HepG2 (cell line): ENCODE data around the gene TMEM127. TPM values are rescaled to one million over a fixed set of nuclear protein-coding genes. Genes with fewer than 3 reads are reported as not detected.
A peak's percentile ranks its signal among the peaks of the same experiment; 100 is the strongest.

ENCODE experiments used
- CENPBD1 ChIP-seq: sonication (generic); formaldehyde crosslinking; IDR thresholded peaks from 2 replicates; pipeline ENCODE4 v1.8.0; 2022; ENCODE audit warnings: missing genetic modification reagents, low read depth, mild to moderate bottlenecking, borderline replicate concordance
- ELF4 ChIP-seq: sonication (generic); formaldehyde crosslinking; IDR thresholded peaks from 2 replicates; pipeline ENCODE4 v1.5.0; 2020; ENCODE audit warnings: missing genetic modification reagents, mild to moderate bottlenecking, moderate library complexity, borderline replicate concordance
- GPN1 ChIP-seq: sonication (generic); formaldehyde crosslinking; IDR thresholded peaks from 2 replicates; pipeline ENCODE4 v1.5.1; 2020; ENCODE audit warnings: missing genetic modification reagents, borderline replicate concordance
- IKZF4 ChIP-seq: sonication (generic); formaldehyde crosslinking; IDR thresholded peaks from 2 replicates; pipeline ENCODE4 v1.5.1; 2020; ENCODE audit warnings: borderline replicate concordance, mild to moderate bottlenecking, low read depth, missing genetic modification reagents; ENCODE audit errors: not compliant biosample characterization
- IRF2 ChIP-seq: IDR thresholded peaks from 2 replicates; pipeline ENCODE4 v1.6.1; 2018; ENCODE audit warnings: missing genetic modification reagents, missing compliant biosample characterization
- JUND ChIP-seq: sonication (generic); formaldehyde crosslinking; IDR thresholded peaks from 2 replicates; pipeline ENCODE4 v1.8.0; 2022; ENCODE audit warnings: mild to moderate bottlenecking, missing genetic modification reagents
- KMT2A ChIP-seq: sonication (generic); formaldehyde crosslinking; IDR thresholded peaks from 2 replicates; pipeline ENCODE4 v1.4.0; 2020; ENCODE audit warnings: missing genetic modification reagents
- NFRKB ChIP-seq: fragments of 450-650 bp; IDR thresholded peaks from 2 replicates; pipeline ENCODE4 v1.6.1; 2017
- PAX8 ChIP-seq: sonication (generic); formaldehyde crosslinking; IDR thresholded peaks from 2 replicates; pipeline ENCODE4 v1.8.0; 2022; ENCODE audit warnings: mild to moderate bottlenecking, missing genetic modification reagents, borderline replicate concordance
- PCBP1 ChIP-seq: fragments of 200-400 bp; formaldehyde crosslinking; IDR thresholded peaks from 2 replicates; pipeline ENCODE4 v1.6.1; 2017; ENCODE audit warnings: mild to moderate bottlenecking, low read depth, low read length, borderline replicate concordance
- RBM22 ChIP-seq: fragments of 200-400 bp; formaldehyde crosslinking; optimal IDR thresholded peaks from 2 replicates; pipeline ENCODE3; 2017; ENCODE audit warnings: mild to moderate bottlenecking, low read length, moderate library complexity
- STAG1 ChIP-seq: sonication (generic); formaldehyde crosslinking; IDR thresholded peaks from 2 replicates; pipeline ENCODE4 v1.4.0; 2020; ENCODE audit warnings: missing genetic modification reagents
- TBX3 ChIP-seq: fragments of 450-650 bp; IDR thresholded peaks from 2 replicates; pipeline ENCODE4 v1.6.1; 2017; ENCODE audit warnings: antibody characterized with exemption, mild to moderate bottlenecking, inconsistent platforms, borderline replicate concordance
- TOE1 ChIP-seq: sonication (generic); formaldehyde crosslinking; IDR thresholded peaks from 2 replicates; pipeline ENCODE4 v1.4.0; 2020; ENCODE audit warnings: mild to moderate bottlenecking, missing genetic modification reagents
- ZBTB4 ChIP-seq: sonication (generic); formaldehyde crosslinking; IDR thresholded peaks from 2 replicates; pipeline ENCODE4 v1.4.0; 2020; ENCODE audit warnings: missing genetic modification reagents, mild to moderate bottlenecking, borderline replicate concordance
- ZFP36L2 ChIP-seq: sonication (generic); formaldehyde crosslinking; IDR thresholded peaks from 2 replicates; pipeline ENCODE4 v1.4.0; 2020; ENCODE audit warnings: missing genetic modification reagents
- ZFY ChIP-seq: sonication (generic); formaldehyde crosslinking; IDR thresholded peaks from 2 replicates; pipeline ENCODE4 v1.4.0; 2020; ENCODE audit warnings: missing genetic modification reagents
- ZKSCAN1 ChIP-seq: fragments of 150-350 bp; IDR thresholded peaks from 2 replicates; pipeline ENCODE4 v1.6.1; 2014; ENCODE audit warnings: low read length
- ZNF101 ChIP-seq: sonication (generic); formaldehyde crosslinking; IDR thresholded peaks from 2 replicates; pipeline ENCODE4 v1.4.0; 2020; ENCODE audit warnings: mild to moderate bottlenecking, low read depth, missing genetic modification reagents, borderline replicate concordance
- ZNF225 ChIP-seq: sonication (generic); formaldehyde crosslinking; IDR thresholded peaks from 2 replicates; pipeline ENCODE4 v1.4.0; 2020; ENCODE audit warnings: mild to moderate bottlenecking, missing genetic modification reagents
- ZNF331 ChIP-seq: sonication (generic); formaldehyde crosslinking; IDR thresholded peaks from 2 replicates; pipeline ENCODE4 v1.4.0; 2020; ENCODE audit warnings: missing genetic modification reagents
- ZNF432 ChIP-seq: sonication (generic); formaldehyde crosslinking; IDR thresholded peaks from 2 replicates; pipeline ENCODE4 v1.5.0; 2020; ENCODE audit warnings: missing genetic modification reagents, mild to moderate bottlenecking, borderline replicate concordance
- ZNF550 ChIP-seq: sonication (generic); formaldehyde crosslinking; IDR thresholded peaks from 2 replicates; pipeline ENCODE4 v1.4.0; 2020; ENCODE audit warnings: mild to moderate bottlenecking, missing genetic modification reagents, borderline replicate concordance
- ZNF672 ChIP-seq: sonication (generic); formaldehyde crosslinking; IDR thresholded peaks from 2 replicates; pipeline ENCODE4 v1.8.1; 2022; ENCODE audit warnings: missing genetic modification reagents
- ZNF761 ChIP-seq: sonication (generic); formaldehyde crosslinking; conservative IDR thresholded peaks from 2 replicates; pipeline ENCODE4 v1.4.0; 2020; ENCODE audit warnings: mild to moderate bottlenecking, missing genetic modification reagents
- polyA plus RNA-seq, 8 experiments: library from polyadenylated mRNA; depleted of rRNA in 3 of 8; stranded (reverse) in 7 of 8; unstranded in 1 of 8; fragments of >200 nt; fragmentation: Illumina TruSeq in 4 of 8; extraction: Trizol in 4 of 8; gene quantifications; 2 replicates each; pipeline versions ENCODE4 v1.2.1 to v1.2.3, GENCODE V29; 2011 to 2016; ENCODE audit warnings: low read depth in 4 of 8, missing spikeins in 1 of 8, mixed read lengths in 1 of 8; ENCODE audit not compliant: insufficient read depth in 1 of 8
- total RNA-seq, 5 experiments: library from RNA; depleted of rRNA; stranded (reverse); fragments of >200 nt; fragmentation: Illumina TruSeq; extraction: Trizol; gene quantifications; 2 replicates each; pipeline ENCODE4 v1.2.3, GENCODE V29; 2016; ENCODE audit warnings: low read depth in 1 of 5
- TF ChIP-seq, protein P1 (sequence below): IDR thresholded peaks from 2 replicates; pipeline ENCODE4 v1.6.1; 2016; ENCODE audit warnings: low read depth, control low read depth

TMEM127 gene
- total and polyA plus RNA-seq, 2 of the 13 experiments (the other 11 are each of a cell fraction or from before 2014, with no cell fraction given), result 21.5 to 33.9 TPM

DNA sequence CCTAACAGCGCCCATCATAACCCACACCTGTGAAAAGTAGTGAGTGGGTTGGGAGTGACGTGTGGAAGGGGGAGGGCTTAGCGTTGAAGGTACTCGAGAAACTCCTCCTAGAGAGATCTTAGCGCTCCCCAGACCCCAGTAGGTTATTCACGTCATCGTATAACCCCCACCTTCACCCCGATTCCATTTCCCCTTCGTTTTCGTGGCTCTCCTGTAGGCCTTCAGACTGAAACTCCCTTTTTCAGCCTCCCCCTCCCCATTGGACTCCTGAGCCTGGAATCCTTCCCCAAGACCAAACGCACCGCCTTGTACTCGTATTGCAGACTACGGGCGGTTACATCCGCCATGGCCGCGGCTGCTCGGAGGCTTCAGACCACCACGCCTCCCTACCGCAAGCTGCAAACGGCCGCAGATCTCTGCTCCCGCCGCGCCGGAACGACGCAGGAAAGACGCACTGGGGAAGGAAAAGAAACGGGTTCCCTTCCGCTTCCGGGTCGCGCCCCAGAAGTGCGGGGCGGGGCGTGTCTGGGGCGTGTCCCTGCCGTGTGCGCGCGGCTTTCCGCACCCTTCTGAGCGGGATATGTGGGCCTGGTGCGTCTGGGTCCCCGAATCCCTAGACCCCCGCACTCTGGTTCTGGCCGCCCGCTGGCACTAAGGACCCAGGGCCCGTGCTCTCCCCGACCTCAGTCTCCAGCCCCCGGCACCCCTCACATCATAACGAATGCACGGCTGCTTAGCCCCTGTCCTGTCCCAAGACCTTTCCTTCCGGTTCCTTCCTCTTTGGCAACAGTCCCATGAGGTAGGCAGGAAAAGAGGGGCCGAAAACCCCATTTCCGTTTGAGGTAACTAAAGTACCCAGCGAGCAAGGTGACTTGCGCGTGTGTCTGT is 39.5 kb upstream of the TMEM127 start, which contains the start of gene SNRNP200 (continued):
- TF ChIP-seq CENPBD1 (no peak), TBX3 (peak; percentile 22; the same call in 1 of the 2 replicates), ZFP36L2 (CRISPR knock-in tag) (no peak), ZNF550 (peak; percentile 97; the same call in 1 of the 2 replicates), ZNF672 (CRISPR knock-in tag) (no peak), IKZF4 (CRISPR knock-in tag) (no peak), PCBP1 (peak; percentile 50; the same call in 1 of the 2 replicates), ZKSCAN1 (no peak), PAX8 (peak; percentile 99), ELF4 (CRISPR knock-in tag) (peak; percentile 81; the same call in 1 of the 2 replicates), NFRKB (no peak), JUND (no peak), ZNF331 (CRISPR knock-in tag) (peak; percentile 66), ZFY (CRISPR knock-in tag) (peak; percentile 96), IRF2 (peak; percentile 90), ZNF225 (CRISPR knock-in tag) (peak; percentile 51; the same call in 1 of the 2 replicates), ZBTB4 (CRISPR knock-in tag) (peak; percentile 67; the same call in 1 of the 2 replicates), ZNF432 (no peak), GPN1 (CRISPR knock-in tag) (no peak; the same call in 1 of the 2 replicates), ZNF101 (CRISPR knock-in tag) (peak; percentile 81; the same call in 1 of the 2 replicates), RBM22 (no peak), STAG1 (no peak; the same call in none of the 2 replicates), ZNF761 (CRISPR knock-in tag) (peak; percentile 98), TOE1 (CRISPR knock-in tag) (no peak; the same call in 1 of the 2 replicates), KMT2A (CRISPR knock-in tag) (peak; percentile 97)
- TF ChIP-seq, protein P1, sequence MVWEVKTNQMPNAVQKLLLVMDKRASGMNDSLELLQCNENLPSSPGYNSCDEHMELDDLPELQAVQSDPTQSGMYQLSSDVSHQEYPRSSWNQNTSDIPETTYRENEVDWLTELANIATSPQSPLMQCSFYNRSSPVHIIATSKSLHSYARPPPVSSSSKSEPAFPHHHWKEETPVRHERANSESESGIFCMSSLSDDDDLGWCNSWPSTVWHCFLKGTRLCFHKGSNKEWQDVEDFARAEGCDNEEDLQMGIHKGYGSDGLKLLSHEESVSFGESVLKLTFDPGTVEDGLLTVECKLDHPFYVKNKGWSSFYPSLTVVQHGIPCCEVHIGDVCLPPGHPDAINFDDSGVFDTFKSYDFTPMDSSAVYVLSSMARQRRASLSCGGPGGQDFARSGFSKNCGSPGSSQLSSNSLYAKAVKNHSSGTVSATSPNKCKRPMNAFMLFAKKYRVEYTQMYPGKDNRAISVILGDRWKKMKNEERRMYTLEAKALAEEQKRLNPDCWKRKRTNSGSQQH (CRISPR knock-in tag), result peak; percentile 89
